DMS153 (cell line): Measurements from ENCODE around the gene STXBP6.
"Not testable (repeated sequence)": the region's sequence is repeated elsewhere in the genome, so short reads cannot be mapped to it uniquely, and the experiment has no call there.

ENCODE experiments used
- DNase-seq: peaks from one replicate; lab custom pipeline; 2025; lab: John Stamatoyannopoulos, UW

Gene STXBP6

GRCh38 chr14:24853446-24853845, 196.5 kb downstream of the STXBP6 start:
- no peak for DNase-seq

DNA sequence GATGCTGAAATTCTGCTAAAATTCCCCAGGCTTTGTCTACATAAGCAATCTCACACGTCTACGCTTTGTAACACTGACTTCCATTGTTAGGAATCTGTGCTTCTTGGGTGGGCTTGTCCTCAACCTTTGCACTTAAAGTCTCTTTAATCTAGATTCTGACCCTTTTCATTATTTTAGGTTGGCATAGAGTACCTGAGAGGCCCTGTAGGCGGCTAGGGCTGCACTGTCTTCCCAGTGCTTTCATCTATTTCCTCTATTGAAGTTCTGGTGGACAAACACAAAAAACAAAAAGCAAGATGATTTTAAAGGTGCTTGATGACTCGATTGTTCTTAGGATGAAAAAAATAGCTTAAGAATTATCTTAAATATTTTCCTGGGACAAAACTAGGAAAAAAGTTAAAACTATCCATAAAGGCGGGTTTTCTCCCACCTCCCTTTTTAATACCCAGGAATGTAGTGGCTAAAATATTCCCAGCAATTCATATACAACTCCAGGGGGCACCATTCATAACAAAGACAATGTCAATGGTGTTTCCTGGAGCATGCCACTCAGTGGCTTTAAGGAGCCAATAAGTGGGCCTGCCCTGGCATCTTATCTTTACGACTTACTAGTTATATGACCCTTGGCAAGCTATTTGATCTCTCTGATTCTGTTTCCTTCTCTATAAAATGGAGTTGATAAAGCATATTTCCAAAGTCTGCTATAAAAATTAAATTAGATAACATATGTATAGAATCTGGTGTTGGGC, 197.5 kb downstream of the STXBP6 start:
- no peak for DNase-seq

DNA sequence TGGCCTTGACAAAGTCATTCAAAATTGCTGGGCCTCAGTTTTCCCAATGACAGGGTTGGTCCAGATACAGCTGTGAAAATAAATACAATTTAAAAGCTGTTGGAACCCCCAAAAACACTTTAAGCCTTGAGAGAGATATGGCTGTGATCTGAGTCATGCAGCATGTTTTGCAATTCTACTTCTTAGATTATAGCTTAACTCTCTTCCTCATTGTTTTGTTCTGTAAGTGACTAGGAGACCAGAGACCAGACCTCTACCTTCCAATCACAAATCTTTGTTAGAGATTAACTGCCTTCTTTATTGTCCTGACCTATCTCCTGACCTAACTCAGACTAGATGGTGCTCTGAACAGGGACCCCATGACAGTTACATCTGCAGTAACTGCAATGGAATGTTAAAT, 198.1 kb downstream of the STXBP6 start:
- DNase-seq: no peak

GRCh38 chr14:24851406-24851805, 198.5 kb downstream of the STXBP6 start:
- DNase-seq: no peak

DNA sequence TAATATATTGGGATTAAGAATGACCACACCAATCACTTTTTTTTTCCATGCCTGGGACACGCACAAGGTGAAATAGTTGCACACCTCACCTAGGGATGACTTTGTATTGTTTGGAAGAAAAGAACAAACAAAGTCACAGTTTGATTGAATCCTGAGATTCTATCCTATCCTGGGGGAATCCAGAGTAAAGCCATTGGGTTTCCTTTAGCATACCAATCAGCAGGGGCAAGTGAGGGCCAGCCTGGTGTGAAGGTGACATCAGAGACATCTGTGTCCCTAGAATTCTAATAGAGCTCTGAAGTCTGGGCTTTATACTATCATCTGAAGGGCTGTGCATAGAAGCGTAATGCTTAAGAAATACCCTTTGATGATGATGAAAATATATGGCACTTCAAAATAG, 199.9 kb downstream of the STXBP6 start:
- no peak for DNase-seq

GRCh38 chr14:24849471-24849870, 200.5 kb downstream of the STXBP6 start:
- DNase-seq: no peak

DNA sequence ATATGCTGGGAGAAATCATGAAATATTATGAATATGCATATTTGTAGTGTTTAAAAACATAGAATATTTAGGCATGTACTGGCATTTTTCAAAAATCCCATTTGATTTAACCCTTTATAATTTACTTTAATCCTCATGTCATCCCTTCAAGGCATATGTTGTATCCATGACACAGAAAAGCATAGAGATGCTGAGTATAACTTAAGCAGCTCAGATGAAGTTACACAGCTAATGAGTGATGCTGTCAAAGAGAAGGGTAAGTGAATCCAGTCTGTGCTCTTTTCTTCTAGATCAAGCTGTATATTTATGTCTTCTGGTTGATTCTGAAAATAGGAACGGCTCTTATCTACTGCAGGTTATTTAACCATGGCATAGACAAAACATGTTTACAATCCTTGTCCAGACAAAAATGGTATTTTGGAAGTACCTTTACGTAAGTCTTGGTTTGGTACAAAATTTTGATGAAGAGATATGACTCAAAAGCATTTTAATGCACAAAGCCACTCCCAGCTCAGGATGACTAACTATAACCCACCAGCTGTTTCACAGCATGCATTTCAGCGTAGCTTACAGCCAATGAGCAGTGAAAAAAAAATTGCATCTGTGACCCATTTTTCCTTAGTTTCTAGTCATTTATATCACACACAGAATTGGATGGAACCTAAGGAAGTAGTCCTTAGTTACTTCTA, 201.7 kb downstream of the STXBP6 start:
- DNase-seq: no peak

DNA sequence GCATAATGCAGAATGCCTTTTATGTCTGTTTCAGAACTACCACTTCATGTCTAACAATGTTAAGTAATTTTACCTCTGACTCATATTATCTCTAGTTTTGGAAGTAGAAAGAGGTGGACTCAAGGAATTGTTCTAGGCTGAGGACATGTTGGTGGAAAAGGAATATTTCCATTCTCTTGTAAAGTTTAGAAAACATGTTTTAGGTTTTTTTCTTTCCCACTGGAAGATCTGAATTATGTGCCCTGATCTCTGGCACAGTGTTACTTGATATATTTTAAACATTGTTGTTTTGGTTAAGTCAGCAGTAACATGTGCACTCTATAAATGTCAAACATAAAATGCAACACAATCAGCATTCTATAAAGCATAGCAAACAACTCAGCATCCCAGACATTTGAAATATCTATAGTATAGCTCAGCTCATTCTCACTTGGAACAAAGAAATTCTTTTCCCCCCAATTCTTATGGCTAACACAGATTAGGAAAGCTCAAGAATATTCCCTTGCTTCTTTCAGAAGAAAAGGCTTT, 202.3 kb downstream of the STXBP6 start:
- no peak for DNase-seq

DNA sequence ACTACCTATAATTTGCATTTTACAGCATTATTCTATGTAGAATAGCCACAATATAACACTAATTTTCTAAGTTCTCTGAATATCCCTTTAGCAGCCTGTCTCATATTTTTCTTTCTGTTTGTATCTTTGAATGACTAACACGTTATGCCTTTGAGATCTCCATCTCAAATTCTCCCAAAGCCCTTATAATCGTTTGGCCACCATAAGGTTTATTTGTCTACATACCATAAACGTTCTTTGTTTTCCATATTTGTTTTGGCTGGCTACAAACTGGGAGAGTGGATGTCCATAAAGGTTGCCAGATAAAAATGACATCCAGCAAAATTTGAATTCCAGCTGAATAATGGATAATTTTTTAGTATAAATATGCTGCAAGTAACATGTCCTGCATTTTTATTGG, 203.7 kb downstream of the STXBP6 start:
- no peak for DNase-seq

- DNase-seq: no peak
These were observed 204.1 kb downstream of the STXBP6 start for GRCh38 chr14:24845851-24846250.

GRCh38 chr14:24844011-24844410, 205.9 kb downstream of the STXBP6 start:
- no peak for DNase-seq

DNA sequence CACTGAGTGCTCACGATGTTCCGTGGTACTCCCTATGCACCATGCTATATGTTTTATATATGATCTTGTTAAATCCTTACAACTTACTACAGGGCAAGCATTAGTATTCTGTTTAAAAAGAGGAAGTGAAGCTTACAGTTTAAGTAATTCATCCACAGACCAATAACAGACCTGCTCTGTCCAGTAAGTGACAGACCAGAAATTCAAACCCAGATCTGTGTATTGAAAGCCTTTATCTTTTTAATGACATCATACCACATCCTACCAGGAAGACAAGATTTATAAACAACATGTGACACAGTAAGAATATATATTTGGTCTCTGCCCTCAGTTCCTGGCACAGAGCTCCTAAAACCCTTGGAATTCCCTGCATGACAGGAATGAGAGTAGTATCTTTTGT, 206.5 kb downstream of the STXBP6 start:
- no peak for DNase-seq

- DNase-seq: no peak
These were observed 209.6 kb downstream of the STXBP6 start for GRCh38 chr14:24840204-24840893.

DNA sequence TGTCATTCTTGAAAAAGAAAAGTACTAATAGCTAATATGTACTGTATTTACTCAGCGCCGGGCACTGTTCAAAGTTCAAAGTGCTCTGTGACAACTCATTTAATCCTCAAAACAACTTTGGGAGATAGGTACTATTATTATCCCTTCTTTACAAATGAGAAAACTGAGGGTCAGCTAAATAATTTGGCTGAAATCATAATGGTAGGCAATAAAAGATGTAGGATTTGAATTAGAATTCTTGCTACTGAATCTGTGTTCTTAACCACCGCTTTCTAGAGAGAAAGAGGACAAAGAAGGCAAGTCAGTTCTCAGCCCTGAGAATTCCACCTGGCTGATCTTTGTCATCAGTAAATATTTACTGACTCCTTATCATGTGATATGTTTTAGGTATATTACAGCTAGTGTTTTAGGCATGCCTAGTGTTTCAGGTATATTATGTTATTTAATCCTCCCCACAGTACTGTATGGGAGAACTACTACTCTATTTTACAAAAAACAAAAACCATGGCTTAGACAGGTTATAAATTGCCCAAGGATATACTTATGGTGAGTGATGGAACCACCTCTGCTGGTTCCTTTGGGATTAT, 210.2 kb downstream of the STXBP6 start:
- no peak for DNase-seq

GRCh38 chr14:24838945-24839616, 210.9 kb downstream of the STXBP6 start:
- DNase-seq: no peak

GRCh38 chr14:24837280-24838046, 212.5 kb downstream of the STXBP6 start:
- DNase-seq: no peak

- DNase-seq: not testable (repeated sequence)
These were observed 213.6 kb downstream of the STXBP6 start for GRCh38 chr14:24836324-24836723.

- no peak for DNase-seq
These were observed 215.0 kb downstream of the STXBP6 start for GRCh38 chr14:24834956-24835355.

- no peak for DNase-seq
These were observed 216.6 kb downstream of the STXBP6 start for GRCh38 chr14:24833385-24833784.

GRCh38 chr14:24831677-24832076, 218.3 kb downstream of the STXBP6 start:
- no peak for DNase-seq

DNA sequence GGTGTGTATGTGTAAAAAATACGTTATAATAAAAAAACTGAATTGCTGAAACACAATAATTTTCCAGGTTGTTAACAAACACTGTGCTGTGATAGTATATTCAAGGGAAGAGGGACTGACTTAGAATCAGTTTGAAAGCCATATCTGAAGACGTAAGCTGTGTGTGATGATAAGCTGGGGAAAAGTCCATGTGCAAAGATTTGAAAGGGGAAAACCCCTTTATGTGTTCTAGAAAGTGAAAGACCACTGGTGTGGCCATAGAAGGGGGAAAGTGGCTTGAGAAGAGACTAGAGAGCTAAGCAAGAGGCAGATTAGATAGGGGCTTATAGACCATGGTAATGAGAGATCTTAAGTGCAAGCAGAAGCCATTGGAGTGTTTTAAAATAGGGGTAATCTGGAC, 220.1 kb downstream of the STXBP6 start:
- no peak for DNase-seq
